NCI-H1930 (cell line): ENCODE data around the gene RAD51B.

ENCODE experiments used
- DNase-seq, 2 experiments: peaks; one replicate each; lab custom pipeline; 2025; lab: John Stamatoyannopoulos, UW

RAD51B gene

DNA sequence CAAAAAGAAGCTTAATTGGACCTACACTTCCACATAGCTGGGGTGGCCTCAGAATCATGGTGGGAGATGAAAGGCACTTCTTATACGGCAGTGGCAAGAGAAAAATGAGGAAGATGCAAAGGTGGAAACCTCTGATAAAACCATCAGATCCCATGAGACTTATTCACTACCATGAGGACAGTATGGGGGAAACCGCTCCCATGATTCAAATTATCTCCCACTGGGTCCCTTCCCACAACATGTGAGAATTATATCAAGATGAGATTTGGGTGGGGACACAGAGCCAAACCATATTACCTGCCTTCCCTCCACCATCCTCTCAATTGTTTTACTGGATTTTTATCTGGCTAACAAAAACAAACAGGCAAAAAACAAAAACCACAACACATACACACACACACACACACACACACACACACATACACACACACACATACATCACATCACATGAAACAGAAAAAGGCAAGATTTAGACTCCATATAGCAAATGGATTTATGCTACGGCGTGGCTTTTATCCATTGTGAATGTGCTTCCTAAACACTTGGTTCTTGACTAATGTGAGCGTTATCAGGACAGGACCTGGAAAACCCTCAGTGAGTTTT is 906.6 kb downstream of the RAD51B start:
- no peak for DNase-seq

DNA sequence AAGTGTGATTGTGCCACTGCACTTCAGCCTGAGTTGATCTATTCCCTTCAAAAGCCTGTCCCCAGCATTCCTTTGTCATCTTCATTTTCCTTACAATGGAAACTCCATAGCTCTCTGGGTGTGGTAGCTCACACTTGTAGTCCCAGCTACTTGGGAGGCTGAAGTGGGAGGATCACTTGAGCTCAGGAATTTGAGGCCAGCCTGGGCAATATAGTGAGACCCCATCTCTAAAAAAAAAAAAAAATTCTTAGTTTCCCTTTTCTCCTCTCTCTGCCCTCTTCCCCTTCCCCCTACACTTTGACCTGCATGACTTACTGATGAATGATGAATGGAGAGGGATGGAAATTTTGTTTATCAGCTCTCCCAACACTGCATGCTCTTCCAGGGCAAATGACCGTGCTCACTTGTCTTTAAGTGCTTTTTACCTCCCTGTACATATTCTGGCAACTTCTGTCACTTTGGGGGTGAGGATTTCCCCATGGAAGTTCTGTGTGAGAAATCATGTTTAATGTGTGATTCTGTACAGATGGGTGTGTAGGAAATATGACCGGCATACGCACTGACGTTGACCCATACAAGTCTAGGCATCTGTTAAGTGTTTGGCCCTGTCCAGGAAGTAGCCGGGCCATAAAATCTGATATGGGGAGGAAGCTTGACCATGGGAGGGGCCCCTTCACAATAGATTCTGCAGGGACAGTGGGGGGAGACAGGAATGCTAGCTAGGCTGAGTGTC is 907.9 kb downstream of the RAD51B start:
- DNase-seq, result no peak

DNA sequence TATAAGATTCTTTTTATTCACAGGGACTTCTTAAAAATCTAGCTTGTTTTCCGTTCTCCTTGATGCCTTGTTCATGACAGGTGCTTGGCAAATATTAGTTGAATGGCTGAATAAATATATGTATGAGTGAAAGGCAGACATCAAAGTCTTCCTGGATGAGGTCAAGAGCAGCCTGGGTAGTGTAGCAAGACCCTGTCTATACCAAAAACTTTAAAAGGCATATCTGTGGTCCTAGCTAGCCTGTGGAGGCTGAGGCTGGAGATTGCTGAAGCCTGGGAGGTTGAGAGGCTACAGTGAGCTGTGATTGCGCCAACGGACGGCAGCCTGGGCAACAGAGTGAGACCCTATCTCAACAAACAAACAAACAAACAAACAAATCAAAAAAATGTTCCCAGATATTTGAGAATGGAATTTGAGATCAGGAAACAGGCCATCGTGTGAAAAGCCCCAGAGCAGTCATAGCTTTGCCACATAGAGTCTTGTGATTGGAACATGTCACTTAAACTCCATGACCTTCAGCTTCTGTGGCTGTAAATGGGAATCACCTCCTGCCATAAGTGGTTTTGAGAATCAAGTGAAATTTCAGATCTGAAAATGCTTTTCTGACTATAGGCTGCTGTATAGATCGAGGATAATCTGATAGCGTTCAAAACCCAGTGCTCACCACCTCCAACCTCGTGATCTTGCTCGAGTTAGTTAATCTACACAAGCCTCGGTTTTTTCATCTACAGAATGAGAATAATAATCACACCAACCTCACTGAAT is 908.9 kb downstream of the RAD51B start:
- DNase-seq, result no peak

DNA sequence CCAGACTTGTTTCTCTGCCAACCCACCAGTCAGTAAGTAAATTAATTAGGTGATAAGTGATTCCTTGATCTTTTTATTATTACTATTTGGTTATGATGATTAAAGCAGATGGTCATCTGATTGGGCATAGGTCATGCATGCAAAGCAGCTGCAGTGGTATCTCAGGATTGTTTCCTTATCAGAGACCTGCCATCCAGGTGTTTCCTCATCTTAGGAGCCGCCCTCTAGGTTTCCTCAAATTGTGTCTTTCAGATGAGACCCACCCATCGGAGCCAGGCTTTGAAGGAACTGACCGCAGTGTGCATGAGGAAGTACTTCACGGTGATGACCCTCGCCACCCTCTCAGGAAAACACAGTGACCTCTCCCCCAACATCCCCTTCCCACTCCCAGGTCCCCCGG is 910.0 kb downstream of the RAD51B start:
- no peak for DNase-seq

DNA sequence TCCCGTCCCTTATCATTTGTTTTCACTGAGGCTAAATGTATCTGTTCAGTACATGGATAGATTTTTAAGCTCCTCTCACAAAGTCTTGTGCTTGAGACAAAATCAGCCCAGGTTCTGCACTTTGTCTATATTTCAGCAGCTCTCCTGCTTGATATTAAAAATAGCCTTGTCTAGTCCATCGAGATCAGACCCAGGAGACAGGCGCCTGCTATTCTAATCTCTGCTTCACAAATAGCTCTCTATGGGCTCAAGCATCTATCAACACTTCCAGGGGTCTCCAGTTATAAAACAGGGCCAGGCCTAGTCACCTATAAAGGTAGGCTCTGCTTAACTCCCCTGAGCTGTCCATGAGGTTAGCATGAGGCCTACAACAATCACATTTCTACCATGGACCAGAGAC is 910.8 kb downstream of the RAD51B start:
- DNase-seq, result no peak

DNA sequence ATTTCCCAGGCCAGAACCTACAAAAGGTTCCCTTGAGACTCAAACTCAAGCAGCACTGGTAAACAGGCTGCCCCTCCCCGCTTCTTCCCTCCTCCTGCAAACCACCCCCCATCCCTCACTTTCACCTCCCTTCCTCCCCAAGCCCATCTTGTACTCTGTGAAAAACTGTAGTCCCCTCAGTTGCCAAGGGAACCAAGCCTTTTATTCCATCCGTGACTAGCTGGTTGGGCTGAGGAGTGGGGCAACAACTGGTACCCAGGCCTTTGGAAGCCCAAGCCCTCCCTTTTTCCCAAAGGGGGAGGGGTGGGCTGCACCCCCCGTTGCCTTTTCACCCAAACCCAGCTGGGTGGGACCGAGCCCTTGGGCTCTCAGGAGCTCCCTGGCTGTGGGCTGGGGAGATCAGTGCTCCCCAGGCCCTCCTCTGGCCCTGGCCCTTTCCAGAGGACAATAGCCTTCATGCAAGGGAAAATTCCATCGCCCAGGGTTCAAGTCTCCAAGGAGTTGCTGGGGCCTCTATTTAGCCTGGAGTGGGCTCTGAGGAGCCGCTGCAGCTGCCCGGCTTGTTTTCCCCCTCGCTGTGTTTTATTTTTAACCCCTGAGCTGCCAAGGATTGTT is 911.3 kb downstream of the RAD51B start:
- DNase-seq, result no peak

DNA sequence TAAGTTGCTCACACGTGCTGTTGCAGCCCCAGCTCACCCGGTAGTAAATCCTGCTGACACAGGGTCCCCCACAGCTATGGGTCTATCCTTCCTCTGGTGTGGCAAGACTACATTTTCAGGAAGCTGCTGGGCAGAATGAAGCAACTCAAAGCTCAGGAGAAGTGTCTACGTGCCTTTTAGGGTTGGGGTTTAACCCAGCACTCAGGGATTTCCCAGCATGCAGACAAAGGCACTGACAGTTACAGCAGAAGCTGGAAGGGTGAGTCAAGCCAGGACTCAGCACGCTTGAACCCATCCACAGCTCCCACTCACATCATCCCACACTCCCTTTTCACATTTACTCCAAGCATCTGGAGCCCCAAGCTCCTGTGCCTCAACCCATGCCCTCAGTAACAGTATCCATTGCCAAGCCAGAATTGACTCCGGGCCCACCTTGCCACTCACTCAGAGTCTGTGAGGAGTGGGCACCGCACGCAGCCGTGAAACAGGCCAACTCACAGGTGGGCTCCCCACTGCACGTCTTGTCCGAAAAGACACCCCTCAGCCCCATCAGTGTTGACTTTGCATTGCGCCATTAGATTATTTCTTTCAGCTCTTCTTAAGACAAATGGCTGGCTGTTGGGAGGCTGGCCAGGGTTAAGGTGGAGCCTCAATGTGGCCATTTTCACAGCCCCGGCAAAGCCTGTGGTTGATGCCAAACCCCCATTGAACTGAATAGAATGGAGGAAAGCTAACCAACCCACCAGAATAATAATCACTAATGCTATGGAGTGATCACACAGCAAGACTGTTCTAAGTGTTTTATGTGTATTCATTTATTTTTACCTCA is 913.7 kb downstream of the RAD51B start:
- DNase-seq, result no peak

DNA sequence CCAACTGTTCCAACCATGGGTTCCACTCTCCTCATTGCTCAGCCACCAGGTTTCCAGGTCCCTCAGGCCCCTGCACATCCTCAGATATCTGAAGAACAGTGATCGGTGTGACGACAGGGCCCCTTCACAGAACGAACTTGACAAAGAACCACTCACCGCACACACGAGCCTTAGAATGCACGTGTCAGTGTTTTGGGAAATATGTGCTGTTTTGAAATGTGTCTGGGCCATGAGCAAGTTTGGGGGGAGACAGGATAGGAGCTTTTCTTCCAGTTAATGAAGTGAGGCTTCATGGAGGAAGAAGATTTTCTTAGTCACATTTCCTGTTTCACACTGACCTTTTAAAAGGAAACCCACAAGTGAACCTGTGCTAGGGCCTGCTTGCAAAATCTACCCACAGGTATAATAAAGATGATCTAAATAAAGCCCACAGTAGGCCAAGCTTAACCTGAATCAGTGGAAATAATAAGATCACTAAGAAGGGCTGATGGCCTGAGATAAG is 914.7 kb downstream of the RAD51B start:
- no peak for DNase-seq

DNA sequence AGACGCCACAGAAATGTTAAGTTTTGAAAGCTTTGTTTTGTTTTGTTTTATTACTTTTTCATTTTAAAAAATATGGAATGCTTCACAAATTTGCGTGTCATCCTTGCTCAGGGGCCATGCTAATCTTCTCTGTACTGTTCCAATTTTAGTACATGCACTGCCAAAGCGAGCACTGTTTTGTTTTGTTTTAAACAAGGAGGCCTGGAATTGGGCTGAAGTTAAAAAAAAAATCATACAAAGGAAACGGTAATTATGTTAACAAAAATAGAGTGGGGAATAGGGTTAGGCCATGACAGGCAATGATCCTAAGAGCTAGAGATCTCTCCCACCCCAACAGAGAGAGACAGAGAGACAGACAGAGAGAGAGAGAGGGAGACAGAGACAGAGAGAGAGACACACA is 916.3 kb downstream of the RAD51B start:
- DNase-seq, result no peak

DNA sequence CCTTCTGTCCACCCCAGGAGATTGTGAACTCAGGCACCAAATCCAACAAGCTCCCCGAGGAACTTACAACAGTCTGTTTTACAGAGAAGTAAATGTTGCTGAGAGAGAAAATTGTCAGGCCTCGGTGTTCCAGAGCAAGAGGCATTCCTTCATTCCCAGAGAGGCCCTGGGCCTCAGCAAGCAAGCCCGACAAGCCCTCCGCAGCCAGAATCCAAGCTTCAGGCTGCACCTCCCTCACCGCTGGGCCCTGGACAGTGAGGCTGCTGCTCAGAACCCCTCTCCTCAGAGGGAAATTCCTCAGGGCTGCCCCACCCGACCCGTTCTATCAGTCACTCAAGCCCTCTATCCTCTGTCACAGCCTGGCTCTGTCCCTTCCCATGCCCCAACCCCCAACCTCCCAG is 916.9 kb downstream of the RAD51B start:
- no peak for DNase-seq

DNA sequence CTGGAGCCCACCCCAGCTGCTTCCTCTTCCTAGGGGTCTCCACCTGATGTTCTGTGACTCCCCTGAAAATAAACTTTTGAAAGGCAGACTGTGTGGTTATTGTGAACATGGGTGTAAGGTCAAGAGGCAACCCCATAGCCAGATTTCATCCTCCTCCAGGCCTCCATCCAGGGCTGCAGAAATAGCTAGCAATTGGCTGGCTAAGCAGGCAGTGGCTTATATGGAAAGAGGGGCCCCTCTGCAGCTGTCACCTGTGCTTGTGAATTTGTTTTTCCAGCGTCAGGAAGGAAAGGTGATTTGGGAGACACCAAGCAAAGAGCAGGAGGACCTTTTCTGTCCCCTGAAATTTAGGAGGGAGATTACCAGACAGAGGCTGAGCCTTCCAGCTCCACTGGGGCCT is 917.5 kb downstream of the RAD51B start:
- no peak for DNase-seq

DNA sequence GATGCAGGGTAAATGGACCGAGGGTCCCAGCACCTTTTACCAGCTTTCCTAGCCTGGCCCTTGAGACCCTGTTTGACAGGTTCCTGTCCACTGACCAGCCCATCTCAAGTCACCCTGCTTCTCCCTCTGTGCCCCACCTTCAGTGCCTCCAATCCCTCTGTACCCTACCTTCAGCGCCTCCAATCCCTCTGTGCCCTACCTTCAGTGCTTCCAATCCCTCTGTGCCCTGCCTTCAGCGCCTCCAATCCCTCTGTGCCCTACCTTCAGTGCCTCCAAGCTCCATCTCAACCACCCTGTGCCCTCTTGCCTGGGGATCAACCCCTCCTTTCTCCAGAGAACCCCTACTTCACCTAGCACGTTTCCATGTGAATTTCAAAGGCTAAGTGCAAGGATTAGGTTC is 919.0 kb downstream of the RAD51B start:
- DNase-seq, result no peak

DNA sequence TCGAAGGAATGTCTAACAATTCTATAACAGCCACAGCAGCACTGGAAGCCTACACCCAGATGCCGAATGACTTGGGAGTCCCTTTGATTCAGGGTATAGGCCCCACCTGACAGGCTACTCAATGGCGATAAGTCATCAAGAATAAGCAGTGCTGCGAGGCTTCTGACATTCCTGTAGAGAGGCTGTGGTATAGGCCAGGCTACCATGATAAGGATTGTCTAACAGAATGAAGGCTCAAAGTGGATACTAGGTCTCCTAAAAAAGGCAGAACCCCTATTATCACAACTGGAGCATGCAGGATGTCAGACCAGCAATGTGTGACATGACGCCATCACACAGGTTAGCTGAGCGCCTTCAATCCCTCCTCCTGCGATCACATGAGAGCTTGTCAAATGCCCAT is 920.1 kb downstream of the RAD51B start:
- DNase-seq, result no peak

DNA sequence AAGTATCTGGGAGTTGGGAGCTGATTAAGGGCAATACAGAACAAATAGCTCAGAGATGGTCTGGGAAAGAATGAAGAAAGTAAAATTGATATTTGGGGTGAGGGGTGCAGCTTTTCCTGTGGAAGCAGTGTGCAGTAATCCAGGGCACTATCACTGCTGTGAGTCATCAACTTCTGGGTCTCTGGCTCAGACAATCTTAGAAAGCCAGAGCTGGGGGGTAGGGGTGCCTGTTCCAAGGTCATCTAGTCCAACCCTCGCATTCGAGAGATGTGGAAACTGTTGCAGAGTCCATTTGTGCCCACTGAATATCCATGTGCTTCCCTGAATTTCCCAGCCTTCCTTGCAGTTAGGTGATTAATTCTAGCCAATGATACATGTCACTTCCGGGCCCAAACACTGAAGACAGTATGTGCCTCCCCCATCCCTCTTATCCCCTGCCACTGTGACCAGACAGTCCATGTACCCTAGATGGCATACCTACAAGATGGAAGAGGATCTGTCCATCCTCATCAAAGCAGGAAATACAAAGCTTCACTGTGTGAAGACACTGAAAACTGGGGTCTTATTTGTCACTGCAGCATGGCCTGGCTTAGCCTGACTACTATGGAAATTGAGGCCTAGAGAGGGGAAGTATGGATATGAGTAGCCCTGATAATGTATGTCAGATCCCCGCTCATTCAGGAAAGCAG is 921.4 kb downstream of the RAD51B start:
- no peak for DNase-seq

DNA sequence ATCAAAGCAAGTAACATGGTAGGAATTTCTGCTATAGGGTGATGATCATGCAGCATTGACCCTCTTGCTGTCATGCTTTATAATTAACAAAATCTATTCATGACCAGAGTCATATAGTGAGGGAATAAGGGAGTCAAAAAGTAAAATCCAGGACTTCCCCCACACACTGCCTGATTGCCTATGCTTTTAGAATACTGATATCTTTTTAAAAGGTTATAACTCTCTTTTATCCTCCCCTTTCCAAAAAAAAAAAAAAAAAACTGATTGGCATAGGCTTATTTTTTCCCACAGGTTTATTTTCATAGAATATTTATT is 921.9 kb downstream of the RAD51B start:
- DNase-seq, result no peak

DNA sequence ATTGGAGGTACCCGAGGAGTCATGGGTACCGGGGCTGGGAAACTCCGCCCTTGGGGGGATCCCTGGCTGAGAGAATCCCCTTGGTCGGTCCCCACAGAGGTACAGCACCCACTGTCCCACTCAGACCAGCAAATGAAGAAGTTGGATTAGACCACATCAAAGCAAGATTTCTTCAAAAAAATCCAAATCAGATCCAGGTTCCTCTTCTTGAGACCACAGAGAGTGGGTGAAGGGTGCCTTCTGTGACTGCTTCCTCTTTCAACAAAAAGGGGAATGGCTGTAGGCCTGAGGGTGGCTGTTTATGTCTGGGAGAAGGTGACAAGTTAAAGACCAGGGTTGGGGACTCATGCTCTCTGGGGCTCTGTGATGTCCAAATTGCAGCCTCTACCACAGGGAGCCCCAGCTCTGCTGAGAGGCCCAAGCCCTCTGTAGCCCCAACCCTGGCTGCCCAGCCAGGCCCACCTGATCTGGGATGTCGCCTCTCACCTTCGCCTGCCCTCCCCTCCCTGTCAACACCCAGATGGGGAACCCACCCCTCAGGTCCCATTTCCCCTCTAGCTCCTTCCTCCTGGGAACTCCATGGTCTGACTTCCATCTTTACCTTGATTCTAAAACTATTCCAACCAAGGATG is 922.4 kb downstream of the RAD51B start:
- DNase-seq, result no peak

DNA sequence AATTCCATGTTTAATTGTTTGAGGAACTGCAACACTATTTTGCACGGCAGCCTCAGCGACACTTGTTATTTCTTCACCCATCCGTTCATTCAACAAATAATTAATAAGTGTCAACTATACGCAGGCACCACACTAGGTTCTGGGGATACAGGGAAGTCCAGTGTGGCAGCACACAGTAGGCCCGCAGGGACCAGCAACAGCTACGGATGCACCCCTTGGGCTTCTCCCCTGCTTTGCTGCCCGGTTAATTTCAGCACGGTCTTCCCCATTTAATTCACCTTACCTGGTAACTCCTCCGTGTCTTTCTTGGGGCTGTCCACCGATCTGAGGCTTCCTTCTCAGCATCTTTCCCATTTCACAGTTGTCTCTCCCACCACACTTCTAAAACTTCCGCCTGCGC is 925.0 kb downstream of the RAD51B start:
- DNase-seq, result no peak

DNA sequence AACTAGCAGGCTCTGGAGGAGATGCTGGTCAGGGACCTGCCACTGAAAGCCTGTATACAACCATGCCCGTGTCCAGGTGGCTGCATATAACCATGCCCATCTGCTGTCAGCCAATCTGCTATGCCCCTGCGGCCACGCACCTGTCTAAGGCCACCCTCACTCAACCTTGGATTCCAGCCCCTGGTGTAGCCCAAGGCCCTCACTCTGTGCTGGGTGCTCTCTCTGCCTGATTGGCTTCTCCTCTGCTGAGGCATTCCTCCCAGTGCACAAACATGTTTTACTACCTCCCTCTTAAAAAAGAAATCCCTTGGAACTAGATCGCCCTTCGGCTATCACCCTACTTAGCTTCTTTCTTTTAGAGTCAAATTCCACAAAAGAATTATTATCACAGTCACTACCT is 927.8 kb downstream of the RAD51B start:
- DNase-seq, result no peak

DNA sequence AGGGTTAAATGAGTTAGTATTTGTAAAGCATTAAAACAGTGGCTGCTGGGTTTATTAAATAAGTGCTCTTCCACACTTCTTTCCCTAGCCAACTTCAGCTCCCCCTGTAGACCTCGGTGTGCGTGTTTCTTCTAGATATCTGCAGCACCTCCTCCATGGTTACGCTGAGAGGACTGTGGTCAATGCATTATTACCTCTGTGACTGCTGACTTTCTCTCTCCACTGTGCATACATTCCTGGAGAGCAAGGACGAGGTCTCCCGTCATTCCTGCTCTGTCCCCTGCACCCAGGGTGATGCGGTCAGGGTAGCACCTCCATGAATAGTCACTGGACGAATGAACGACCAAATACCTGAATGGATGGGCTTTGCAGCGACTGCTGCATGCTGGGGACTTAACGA is 928.7 kb downstream of the RAD51B start:
- DNase-seq, result no peak

DNA sequence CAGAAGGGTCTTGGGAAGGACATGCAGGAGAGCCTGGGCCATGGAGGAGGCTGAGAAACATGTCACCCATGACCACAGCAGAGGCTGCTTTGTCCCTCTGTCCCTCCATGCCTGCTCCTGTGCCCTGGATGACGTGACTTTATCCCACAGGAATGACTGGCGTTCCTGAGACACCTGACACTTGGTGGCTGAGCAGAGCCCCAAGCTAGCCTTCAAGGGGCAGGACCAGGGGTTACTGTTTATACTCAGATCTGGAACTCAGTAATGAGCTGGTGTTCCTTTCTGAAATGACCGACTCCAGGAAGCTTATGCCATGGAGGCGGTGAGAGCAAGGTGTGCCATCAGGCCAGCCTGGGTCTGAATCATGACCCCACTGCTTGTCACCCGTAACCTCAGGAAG is 929.1 kb downstream of the RAD51B start:
- no peak for DNase-seq
